GM19324 (cell line): Measurements from ENCODE around the gene UPF3A.

Source experiments
- ATAC-seq: cut with Tn5 transposase; IDR thresholded peaks from one replicate; pipeline ENCODE4 v1.9.1; 2021; ENCODE audit warnings: mild to moderate bottlenecking, moderate library complexity; ENCODE audit not compliant: unreplicated experiment, low FRiP score

UPF3A gene

DNA sequence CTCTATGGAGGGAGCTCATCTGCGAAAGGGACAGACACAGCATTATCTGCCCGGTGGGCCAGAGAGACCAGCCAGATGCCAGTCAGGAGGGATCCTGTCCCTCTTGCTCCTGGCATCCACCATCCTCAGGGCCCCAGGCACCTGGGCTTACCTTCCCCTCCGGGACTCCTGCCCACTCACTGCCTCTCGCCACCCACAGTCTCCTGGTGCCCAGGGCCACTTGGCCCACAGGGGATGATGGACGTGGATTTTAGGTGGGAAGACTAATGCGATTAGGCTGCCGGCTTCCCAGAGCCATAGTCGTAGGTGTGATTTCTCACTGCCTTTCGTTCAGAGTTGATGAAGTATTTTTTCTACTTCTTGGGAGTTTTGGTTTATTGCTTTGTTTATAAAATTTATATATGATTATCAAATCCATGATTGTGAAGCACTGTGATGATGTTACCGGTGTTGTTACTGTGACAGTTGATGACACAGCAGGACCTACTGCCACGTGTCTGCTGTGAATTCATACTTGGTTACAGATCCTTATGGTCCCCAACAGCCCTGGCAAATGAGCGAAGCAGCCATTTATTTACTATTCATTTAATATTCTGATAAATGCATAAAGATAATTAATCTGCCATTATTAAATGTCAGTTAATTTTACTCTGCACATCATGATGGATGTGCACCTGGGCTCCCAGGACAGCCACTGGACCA is 18.4 kb downstream of the UPF3A start:
- no peak for ATAC-seq

DNA sequence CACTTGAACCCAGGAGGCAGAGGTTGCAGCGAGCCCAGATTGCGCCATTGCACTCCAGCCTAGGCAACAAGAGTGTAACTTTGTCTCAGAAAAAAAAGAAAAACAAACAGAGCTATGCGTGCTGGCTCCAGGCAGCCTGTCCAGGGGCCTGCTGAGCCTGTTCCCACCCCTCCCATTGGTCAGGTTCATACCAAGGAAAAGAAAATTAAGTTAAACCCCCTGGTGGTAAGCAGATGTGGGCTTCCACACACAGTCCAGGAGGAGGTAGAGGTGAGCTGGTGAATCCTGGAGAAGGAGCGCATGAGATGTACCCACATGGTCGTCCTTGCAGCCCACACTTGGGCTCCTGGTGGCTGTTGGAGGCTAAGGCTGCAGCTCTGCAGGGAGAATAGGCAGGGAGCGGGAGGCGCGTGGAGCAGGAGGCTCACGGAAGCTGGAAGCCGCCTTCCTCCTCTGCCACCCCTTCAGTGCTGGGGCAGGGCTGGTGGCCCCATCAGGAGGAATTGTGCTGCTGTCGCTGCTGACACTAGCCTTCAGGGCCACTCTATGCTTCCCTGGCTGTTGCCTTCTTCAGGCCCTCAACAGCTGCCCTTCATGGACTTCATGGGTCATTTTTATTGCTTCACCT is 22.4 kb downstream of the UPF3A start:
- ATAC-seq, result no peak

DNA sequence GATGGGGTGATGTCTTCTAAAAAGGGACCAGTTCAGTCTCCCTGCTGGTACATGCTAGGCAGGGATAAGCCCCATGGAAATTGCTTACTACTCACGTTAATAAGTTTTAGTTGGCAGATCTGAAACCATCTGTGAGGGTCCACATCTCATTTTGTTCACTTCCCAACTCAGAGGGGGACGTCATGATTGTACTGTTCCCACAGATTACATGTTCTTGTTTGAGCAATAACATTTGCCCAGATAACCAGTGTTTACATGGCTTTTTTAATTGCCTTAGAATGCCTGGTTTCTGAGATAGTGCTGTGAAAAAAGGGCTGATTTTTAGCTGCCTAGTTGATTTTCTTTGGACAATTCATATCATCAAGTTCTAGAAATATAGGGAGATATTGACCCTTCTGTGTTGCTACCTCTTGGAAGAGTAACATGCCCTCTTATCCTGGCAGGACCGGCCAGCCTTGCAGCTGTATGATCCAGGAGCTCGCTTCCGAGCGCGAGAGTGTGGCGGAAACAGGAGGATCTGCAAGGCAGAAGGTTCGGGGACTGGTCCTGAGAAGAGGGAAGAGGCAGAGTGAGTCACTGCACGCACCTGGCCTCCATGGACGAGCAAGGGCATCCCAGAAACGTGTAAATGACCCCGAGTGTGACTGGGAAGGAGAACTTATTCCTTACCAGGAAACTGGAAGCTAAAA is 23.1 kb downstream of the UPF3A start:
- ATAC-seq, result no peak

DNA sequence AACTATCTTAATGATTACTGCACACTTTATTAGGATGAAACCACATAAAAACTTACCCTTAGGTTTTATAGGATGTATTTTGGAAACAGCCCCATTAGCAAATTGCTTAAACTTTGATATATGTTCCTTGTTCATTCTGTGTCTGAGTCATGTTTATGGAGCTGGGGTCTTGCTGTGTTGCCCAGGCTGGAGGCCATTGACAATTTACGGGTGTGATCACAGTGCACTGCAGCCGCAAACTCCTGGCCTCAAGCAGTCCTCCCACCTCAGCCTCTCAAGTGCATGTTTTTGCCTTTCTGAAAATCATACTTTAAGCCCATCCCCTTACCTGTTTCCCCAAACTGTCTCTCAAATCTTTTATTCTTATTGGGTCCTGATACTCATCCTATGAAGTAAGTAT is 27.7 kb downstream of the UPF3A start:
- no peak for ATAC-seq

DNA sequence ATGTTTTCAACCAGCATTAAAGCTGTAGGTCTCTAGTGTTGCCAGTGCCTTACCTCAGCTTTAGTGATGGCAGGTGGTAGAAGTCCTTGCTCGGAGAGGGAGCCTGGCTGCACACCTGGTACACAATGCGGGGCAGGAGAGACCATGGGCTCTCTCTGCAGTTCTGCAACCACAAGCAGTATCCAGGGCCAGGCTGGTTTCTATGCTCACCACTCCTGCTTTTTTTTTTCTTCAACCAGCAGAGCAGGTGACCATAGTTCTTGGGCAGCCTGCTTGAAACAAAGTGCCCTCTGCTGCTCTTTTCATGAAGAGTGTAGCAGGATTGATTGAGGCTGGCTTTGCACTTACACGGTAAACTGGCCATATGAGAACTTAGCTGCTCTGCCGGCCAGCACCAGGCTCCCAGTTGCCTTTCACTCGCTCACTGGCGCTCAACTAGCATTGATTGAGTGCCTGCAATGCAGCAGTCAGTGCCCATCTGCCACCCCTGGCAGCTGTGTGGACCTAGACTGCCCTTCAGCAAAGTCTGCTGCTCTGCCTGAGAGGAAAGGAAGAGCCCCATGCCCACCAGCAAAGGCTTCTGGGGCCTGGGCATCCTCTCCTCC is 28.5 kb downstream of the UPF3A start:
- ATAC-seq, result no peak

DNA sequence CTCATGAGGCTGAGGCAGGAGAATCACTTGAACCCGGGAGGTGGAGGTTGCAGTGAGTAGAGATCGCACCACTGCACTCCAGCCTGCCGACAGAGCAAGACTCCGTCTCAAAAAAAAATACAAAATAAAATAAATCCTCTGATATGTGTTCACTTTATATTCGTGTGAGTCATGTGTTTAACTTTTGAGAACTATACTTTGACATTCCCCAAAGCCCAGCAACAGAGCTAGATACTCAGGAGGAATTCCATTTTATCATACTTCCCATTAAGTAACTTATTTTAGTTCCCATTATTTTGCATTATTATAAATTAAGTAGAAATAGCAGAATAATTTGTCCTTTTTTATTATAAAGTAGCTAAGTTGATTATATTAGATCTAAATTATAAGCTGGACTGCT is 29.6 kb downstream of the UPF3A start:
- no peak for ATAC-seq

DNA sequence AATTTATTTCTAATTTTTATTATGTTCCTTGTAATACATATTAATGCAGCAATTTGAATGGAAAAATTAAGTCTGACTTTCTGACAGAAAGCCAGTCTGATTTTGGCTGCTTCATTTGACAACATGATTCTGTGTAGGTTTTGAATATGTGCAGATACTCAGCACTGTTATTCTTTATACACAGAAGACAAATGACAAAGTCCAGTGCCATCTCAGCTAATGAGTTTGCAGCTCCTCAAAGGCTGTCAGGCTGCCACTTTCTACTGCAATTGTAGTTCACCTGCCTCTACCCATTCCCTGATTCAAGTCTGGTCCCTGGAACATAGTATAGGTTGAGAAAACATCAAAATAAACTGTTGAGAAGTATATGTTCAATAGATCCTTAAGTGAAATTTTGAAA is 30.0 kb downstream of the UPF3A start:
- no peak for ATAC-seq

DNA sequence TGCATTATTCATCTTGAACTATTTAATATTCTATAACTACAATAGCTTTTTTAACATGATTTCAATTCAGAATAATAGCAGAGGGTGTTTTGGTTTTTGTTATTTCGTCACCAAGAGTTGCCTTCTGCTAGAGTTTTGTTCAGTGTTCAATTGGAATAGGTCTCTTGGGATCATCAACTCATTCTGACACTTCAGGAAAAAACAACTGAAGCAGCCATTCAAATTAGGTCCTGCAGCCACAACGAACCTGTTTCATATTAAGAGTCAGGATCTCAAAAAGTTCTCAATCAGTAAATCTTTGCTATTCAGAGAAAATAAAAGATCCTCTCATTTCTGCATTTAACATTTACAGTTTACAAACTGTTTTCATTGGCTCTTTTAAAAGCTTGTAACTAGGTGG is 30.5 kb downstream of the UPF3A start:
- no peak for ATAC-seq

DNA sequence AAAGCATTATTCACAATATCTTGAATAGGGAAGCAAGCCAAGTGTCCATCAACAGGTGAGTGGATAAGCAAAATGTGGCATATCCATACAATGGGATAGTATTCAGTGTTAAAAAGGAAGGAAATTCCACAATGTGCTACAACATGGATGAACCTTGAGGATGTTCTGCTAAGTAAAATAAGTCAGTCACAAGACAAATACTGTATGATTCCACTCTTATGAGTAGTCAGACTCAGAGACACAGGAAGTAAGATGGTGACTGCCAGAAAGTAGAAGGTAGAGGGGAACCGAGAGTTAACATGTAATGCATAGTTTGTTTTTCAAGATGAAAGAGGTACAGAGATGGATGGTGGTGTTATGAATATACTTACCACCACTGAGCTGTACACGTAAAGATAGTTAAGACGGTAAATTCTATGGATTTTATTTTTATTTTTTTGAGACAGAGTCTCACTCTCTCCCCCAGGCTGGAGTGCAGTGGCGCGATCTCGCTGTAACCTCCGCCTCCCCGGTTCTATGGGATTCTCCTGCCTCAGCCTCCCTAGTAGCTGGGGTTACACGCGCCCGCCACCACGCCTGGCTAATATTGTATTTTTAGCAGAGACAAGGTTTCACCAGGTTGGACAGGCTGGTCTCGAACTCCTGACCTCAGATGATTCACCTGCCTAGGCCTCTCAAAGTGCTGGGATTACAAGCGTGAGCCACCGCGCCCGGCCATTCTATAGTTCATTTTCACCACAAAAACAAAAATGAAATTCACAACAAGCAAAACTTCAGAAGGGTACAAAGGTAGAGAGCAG is 31.9 kb downstream of the UPF3A start:
- no peak for ATAC-seq

DNA sequence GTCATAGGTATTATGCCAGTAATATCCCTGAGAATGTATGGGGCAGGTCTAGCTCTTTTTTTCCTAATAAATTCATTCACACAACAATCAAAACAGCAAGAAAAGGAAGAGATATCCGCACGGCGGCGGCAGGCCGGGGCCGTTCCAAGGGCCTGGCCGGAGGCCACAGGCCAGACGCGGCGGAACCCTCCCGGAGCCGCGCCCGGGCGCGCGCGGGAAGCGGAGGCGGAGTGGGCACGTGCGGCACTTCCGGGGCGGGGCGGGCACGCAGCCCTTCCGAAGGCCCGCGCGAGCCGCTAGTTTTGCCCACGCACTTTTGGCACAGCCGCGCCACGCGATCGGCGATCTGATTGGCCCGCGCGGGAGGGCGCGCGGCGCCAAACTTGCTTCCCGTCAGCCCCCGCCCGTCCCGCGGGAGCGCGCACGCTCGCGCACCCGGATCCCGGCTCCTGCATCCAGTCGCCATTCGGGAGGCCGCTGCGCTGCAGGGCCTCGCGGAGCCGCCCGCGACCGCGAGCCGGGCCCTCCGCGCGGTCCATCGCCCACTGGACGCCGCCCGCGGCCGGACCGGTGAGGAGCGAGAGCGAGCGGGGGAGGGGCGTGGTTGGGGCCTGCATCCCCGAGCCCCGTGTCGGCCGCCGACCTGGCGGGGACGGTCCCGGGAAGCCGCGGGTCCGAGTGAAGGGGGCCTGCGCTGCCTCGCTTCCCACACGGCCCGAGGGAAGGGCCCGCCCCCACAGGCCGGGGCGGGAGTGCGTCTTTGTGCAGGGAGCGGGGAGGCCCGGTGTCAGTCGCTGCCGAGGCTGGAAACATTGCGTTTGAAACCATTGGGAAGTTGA is 32.9 kb downstream of the UPF3A start, which contains the start of gene CHAMP1:
CHAMP1 (plus strand) TSS at position 430 of the 839 bp plus-strand sequence. CDS start 9,340 bp downstream, outside the sequence.
- ATAC-seq, result peak; percentile 94

DNA sequence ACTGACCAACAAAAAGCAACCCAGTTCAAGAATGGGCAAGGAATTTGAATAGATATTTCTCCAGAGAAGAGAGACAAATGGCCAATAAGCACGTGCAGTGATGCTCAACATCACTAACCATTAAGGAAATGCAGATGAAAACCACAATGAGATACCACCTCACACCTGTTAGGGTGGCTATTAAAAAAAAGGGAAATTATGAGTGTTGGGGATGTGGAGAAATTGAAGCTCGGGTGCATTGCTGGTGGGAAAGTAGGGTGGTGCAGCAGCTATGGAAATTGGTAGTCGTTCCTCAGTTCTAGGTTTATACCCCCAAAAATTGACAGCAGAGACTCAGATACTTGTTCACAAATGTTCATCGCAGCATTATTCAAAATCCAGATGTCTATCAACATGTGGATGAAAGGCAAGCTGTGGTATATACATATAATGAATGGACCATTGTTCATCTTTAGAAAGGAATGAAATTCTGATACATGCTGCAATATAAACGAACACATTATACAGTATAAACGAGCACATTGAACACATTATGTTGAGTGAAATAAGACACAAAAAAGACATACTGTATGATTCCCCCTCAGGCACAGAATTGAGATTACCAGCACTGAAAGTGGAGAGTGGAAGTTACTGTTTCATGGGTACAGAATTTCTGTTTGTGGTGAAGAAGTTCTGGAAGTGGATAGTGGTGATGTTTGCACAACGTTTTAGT is 33.8 kb downstream of the UPF3A start:
- no peak for ATAC-seq

DNA sequence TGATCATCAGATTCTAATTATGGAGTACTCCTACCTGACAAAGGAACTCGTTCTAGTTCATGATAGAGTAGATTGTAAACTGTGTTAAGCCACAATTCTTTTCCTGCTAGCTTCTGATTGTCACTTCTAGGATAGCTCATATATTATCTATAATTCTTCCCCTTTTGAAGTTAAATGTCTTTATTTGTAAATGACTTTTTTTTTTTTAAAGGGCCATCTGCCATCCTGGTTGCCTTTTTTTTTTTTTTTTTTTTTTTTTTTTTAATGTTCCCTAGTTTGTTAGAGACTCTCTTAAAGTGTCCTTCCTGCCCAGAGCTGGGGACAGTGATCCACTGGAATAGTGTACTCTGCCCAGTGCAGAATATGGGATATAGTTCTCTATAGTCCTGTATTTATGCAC is 37.2 kb downstream of the UPF3A start:
- no peak for ATAC-seq

DNA sequence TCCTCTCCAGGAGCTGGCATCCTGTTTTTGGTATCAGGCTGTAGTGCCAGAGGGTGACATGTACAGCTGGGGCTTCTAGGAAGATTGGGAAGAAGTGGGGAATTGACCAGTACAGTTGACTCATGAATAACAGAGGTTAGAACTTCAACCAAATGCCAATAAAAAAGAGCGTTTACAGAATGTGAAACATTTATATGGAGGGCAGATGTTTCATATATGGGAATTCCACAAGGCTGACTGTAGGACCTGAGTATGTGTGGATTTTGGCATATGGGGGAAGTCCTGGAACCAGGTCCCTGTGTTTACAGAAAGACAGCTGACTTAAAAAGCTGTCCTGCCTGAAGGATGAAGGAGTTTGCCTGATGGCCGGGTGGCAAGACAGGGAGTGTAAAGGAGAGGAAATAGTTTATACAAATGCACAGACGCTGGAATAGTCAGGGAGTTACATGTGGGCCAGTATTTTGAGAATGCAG is 38.1 kb downstream of the UPF3A start:
- ATAC-seq, result no peak

DNA sequence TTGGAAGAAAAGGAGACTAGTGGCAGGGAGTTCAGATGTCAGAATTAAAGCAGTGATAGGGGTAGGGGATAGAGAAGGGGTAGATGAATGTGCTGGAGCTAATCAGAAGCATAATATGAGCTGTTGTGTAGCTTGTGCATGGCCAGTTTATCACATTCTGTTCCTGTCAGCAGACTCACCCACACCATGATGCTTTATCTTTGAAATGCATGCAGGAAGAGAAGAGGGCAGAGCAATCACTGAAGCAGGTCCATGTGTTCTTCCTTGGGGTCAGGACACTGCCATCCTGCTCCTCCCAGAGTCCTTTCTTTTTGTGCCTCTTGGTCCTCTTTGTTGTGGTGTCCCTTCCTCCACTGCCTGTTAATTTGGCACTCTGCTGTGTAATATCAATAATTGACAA is 38.7 kb downstream of the UPF3A start:
- no peak for ATAC-seq

DNA sequence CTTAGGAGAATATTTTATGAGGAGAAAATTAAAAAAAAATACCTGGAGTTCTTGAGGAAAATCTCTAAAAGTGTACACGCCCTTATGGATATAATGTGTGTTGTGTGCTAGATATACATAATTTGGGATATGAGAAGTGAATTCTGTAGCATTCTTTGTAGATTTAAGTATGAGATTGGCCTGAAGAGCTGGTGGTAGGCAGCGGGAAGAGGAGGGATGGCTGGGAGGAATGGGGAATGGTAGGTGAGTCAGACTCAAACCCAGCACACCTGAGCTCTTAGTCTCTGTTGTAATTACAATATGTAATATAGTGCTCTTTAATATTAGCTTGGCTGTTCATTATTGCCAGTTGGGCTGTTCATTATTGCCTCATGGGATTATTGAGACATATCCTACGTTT is 39.9 kb downstream of the UPF3A start:
- no peak for ATAC-seq

DNA sequence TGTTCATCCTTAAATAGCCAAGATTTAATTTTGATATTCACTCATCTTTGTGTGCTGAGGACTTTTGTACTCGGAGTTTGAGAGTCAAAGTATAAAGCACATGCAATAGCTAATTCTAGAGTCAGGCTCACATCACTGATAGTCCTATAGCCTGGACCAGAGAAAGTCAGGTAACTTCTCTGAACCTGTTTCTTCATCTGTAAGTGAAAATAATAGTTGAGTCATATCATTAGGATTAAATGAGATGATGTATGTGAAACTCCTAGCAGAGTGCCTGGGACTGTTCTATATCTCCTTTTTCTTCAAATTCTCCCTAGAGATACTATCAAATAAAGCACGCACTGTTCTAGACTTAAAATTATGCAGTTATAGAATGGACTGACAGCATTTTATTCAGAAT is 41.9 kb downstream of the UPF3A start:
- ATAC-seq, result no peak

DNA sequence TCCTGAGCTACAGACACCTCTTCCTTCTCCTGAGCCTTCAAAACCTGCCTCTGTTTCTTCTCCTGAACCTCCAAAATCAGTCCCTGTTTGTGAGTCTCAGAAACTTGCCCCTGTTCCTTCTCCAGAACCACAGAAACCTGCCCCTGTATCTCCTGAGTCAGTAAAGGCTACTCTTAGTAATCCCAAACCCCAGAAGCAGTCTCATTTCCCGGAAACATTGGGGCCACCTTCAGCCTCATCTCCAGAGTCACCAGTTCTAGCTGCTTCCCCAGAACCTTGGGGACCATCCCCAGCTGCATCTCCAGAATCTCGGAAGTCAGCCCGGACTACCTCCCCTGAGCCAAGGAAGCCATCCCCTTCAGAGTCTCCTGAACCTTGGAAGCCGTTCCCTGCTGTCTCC is 42.9 kb downstream of the UPF3A start:
- no peak for ATAC-seq

DNA sequence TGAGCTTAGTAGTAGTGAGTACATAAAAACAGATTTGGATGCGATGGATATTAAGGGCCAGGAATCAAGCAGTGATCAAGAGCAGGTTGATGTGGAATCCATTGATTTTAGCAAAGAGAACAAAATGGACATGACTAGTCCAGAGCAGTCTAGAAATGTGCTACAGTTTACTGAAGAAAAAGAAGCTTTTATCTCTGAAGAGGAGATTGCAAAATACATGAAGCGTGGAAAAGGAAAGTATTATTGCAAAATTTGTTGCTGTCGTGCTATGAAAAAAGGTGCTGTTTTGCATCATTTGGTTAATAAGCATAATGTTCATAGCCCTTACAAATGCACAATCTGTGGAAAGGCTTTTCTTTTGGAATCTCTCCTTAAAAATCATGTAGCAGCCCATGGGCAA is 44.3 kb downstream of the UPF3A start:
- no peak for ATAC-seq

DNA sequence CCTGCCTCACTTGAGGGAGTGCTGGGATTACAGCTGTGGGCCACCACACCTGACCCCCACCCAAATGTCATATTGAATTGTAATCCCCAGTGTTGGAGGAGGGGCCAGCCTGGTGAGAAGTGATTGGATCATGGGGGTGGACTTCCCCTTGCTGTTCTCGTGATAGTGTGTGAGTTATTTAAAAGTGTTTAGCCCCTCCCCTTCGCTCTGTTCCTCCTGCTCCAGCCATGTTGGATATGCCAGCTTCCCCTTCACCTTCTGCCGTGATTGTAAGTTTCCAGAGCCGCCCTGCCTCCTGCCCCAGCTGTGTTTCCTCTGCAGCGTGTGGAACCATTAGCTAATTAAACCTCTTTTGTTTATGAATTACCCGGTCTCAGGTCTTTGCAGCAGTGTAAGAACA is 46.6 kb downstream of the UPF3A start:
- no peak for ATAC-seq
